HCT116 (cell line): ENCODE measurements around the gene NDUFAF2.

Experiments used
- ELF1 ChIP-seq: IDR thresholded peaks from 2 replicates; pipeline ENCODE4 v1.6.1; 2012; ENCODE audit warnings: low read depth, borderline replicate concordance
- EZH2 ChIP-seq: fragments of 200-600 bp; sonication (generic); IDR thresholded peaks from 2 replicates; pipeline ENCODE4 v1.6.1; 2017; ENCODE audit warnings: antibody characterized with exemption, mixed run types
- POLR2A ChIP-seq: IDR thresholded peaks from 2 replicates; pipeline ENCODE4 v1.7.0; 2011; ENCODE audit warnings: borderline replicate concordance; ENCODE audit not compliant: insufficient read depth, insufficient read length; ENCODE audit errors: extremely low read depth
- POLR2AphosphoS5 ChIP-seq: IDR thresholded peaks from 2 replicates; pipeline ENCODE4 v1.6.1; 2011; ENCODE audit warnings: mild to moderate bottlenecking, low read depth, low read length, moderate library complexity
- RAD21 ChIP-seq: IDR thresholded peaks from 2 replicates; pipeline ENCODE4 v1.6.1; 2012; ENCODE audit warnings: low read depth, mild to moderate bottlenecking
- SIN3A ChIP-seq: IDR thresholded peaks from 2 replicates; pipeline ENCODE4 v1.6.1; 2012; ENCODE audit warnings: low read depth
- SP1 ChIP-seq: IDR thresholded peaks from 2 replicates; pipeline ENCODE4 v1.6.1; 2012; ENCODE audit warnings: low read depth
- YY1 ChIP-seq: IDR thresholded peaks from 2 replicates; pipeline ENCODE4 v1.6.1; 2011; ENCODE audit warnings: low read length, low read depth, moderate library complexity, mild to moderate bottlenecking; ENCODE audit not compliant: insufficient replicate concordance; ENCODE audit errors: extremely low read depth
- TF ChIP-seq, protein P1 (sequence below), 3 experiments: fragments of 200-600 bp in 1 of 3; sonication (generic) in 1 of 3; IDR thresholded peaks in 2 of 3; conservative IDR thresholded peaks in 1 of 3; 2 replicates each; pipeline ENCODE4 v1.5.1; 2012 to 2017; ENCODE audit warnings: low read depth in 2 of 3, low read length in 2 of 3, antibody characterized with exemption in 1 of 3, borderline replicate concordance in 1 of 3, control low read depth in 1 of 3, mild to moderate bottlenecking in 1 of 3, mixed read lengths in 1 of 3, mixed run types in 1 of 3, moderate library complexity in 1 of 3; ENCODE audit not compliant: insufficient read depth in 1 of 3
- TF ChIP-seq, protein P2 (sequence below): IDR thresholded peaks from 2 replicates; pipeline ENCODE4 v1.6.1; 2012

DNA sequence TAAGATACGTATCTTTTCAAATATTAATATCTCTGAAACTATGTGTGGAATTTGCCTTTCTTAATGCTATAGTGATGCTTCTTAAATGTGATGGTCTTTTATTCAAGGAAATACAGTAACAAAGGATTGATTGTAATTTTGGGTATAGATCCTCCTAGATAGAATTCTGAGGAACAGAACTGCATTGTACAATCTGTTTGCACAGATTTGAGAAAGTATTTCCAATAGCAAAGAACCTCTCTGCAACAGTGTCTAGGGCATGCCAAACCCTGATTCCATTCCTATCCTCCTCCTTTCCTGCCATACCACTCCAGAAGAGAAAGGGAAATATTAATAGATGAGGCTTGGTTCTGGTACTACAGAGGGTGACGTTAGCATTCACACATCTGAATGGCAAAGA, 206.9 kb downstream of the NDUFAF2 start:
- TF ChIP-seq, protein P1, sequence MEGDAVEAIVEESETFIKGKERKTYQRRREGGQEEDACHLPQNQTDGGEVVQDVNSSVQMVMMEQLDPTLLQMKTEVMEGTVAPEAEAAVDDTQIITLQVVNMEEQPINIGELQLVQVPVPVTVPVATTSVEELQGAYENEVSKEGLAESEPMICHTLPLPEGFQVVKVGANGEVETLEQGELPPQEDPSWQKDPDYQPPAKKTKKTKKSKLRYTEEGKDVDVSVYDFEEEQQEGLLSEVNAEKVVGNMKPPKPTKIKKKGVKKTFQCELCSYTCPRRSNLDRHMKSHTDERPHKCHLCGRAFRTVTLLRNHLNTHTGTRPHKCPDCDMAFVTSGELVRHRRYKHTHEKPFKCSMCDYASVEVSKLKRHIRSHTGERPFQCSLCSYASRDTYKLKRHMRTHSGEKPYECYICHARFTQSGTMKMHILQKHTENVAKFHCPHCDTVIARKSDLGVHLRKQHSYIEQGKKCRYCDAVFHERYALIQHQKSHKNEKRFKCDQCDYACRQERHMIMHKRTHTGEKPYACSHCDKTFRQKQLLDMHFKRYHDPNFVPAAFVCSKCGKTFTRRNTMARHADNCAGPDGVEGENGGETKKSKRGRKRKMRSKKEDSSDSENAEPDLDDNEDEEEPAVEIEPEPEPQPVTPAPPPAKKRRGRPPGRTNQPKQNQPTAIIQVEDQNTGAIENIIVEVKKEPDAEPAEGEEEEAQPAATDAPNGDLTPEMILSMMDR (IDR thresholded peaks at IDR 0.05 in 2 of 3, conservative IDR thresholded peaks at IDR 0.05 in 1 of 3; ENCODE audit: borderline replicate concordance in 1 of 3, insufficient read depth in 1 of 3, low read depth in 2 of 3, low read length in 2 of 3): no peak
- TF ChIP-seq RAD21: no peak
- TF ChIP-seq YY1: no peak
- TF ChIP-seq EZH2: no peak
- no peak for TF ChIP-seq POLR2A
- TF ChIP-seq POLR2AphosphoS5: no peak
- TF ChIP-seq ELF1: no peak
- TF ChIP-seq SP1: no peak
- TF ChIP-seq, protein P2, sequence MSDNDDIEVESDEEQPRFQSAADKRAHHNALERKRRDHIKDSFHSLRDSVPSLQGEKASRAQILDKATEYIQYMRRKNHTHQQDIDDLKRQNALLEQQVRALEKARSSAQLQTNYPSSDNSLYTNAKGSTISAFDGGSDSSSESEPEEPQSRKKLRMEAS: no peak
- no peak for TF ChIP-seq SIN3A
